Psoas muscle (tissue), 8 donors: ENCODE data around the gene ANKRD17. TPM values are rescaled to one million over a fixed set of nuclear protein-coding genes. Genes with fewer than 3 reads are reported as not detected.

ENCODE experiments used
- ATAC-seq, 4 donors: fragments of 200-7000 bp; cut with Tn5 transposase; one replicate each; pipeline ENCODE4 v1.9.1; 2020; ENCODE audit warnings: moderate library complexity in 3 of 4, mild to moderate bottlenecking in 2 of 4
- DNase-seq, 2 donors: peaks; one replicate each; pipeline ENCODE4 v3.0.0-alpha.2; 2020
- H3K27ac ChIP-seq: fragments of 200-600 bp; one replicate; pipeline ENCODE4 v1.8.0; 2022
- H3K27me3 ChIP-seq, 3 donors: fragments of 200-600 bp in 1 of 3; one replicate each; pipeline versions ENCODE4 v1.6.1 to v1.8.0; 2013 to 2022; ENCODE audit warnings: low read length in 2 of 3, mild to moderate bottlenecking in 2 of 3, moderate library complexity in 1 of 3; ENCODE audit not compliant: insufficient read depth in 3 of 3
- H3K36me3 ChIP-seq, 2 donors: fragments of 200-600 bp in 1 of 2; one replicate each; pipeline versions ENCODE4 v1.6.1 to v1.8.0; 2013 to 2022; ENCODE audit warnings: low read depth in 1 of 2, mild to moderate bottlenecking in 1 of 2, moderate library complexity in 1 of 2; ENCODE audit not compliant: insufficient read depth in 1 of 2
- H3K4me1 ChIP-seq: fragments of 200-600 bp; one replicate; pipeline ENCODE4 v1.8.0; 2022
- H3K4me3 ChIP-seq: fragments of 200-600 bp; one replicate; pipeline ENCODE4 v1.8.0; 2022; ENCODE audit warnings: mild to moderate bottlenecking
- H3K9me3 ChIP-seq: fragments of 200-600 bp; one replicate; pipeline ENCODE4 v1.8.0; 2022
- WGBS, 3 donors: extraction: QIAGEN DNeasy Blood & Tissue Kit; methylation state at CpG; one replicate each; pipeline versions ENCODE4 v1.1.6 to v1.1.7; 2013; 5-methylcytosine and 5-hydroxymethylcytosine counted together
- intact Hi-C, 2 donors: fragments of 100-400 bp; cut with DNase I; formaldehyde crosslinking; loops; one replicate each; pipeline versions ENCODE4 v1.11.0 to v1.14.2; 2022
- polyA plus RNA-seq, 3 donors: library from polyadenylated mRNA; stranded (reverse); fragments of 200-250 nt; gene quantifications; one replicate each; pipeline ENCODE4 v1.2.3, GENCODE V29; 2013
- total RNA-seq, 4 donors: library from RNA; stranded (reverse); fragmentation: NEBNext Ultra II Directional in 2 of 4; extraction: Animal tissue kit (Norgen Biotek cat#: 25700) in 2 of 4; gene quantifications; one replicate each; pipeline versions ENCODE4 v1.2.1 to v1.2.4, GENCODE V29; 2021 to 2023
- TF ChIP-seq, protein P1 (sequence below): fragments of 200-600 bp; IDR thresholded peaks from one replicate; pipeline ENCODE4 v1.8.0; 2022; ENCODE audit warnings: antibody characterized with exemption
- donor health status: healthy with polysubstance abuse.
- donor health status: DM: no; HTN: no; CAD: no; lungs with moderate emphysema.
- donor health status: Bipolar disorder and iron deficiency.
- donor health status: healthy.
- donor health status: DM: yes; HTN: yes; CAD: no.
- donor health status: DM: no; HTN: no; CAD: no.
- donor health status: DM: no; HTN: no; CAD: no.
- donor health status: DM: yes; HTN: yes; CAD: no.

The ANKRD17 gene
- total and polyA plus RNA-seq, 7 donors, result 8.0 to 66.2 (median 46.6) TPM

DNA sequence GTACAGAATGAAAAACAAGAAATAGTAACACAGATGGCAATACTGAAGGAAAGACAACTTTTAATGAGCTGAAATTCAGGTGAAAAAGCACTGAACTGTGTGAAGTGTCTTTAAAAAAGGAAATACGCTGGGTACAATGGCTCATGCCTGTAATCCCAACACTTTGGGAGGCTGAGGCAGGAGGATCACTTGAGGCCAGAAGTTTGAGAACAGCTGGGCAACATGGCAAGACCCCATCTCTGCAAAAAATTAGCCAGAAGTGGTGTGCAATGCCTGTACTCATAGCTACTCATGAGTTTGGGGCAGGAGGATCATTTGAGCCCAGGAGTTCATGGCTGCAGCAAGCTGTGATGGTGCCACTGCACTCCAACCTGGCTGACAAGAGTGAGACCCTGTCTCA, 129.3 kb downstream of the ANKRD17 start:
- TF ChIP-seq, protein P1, sequence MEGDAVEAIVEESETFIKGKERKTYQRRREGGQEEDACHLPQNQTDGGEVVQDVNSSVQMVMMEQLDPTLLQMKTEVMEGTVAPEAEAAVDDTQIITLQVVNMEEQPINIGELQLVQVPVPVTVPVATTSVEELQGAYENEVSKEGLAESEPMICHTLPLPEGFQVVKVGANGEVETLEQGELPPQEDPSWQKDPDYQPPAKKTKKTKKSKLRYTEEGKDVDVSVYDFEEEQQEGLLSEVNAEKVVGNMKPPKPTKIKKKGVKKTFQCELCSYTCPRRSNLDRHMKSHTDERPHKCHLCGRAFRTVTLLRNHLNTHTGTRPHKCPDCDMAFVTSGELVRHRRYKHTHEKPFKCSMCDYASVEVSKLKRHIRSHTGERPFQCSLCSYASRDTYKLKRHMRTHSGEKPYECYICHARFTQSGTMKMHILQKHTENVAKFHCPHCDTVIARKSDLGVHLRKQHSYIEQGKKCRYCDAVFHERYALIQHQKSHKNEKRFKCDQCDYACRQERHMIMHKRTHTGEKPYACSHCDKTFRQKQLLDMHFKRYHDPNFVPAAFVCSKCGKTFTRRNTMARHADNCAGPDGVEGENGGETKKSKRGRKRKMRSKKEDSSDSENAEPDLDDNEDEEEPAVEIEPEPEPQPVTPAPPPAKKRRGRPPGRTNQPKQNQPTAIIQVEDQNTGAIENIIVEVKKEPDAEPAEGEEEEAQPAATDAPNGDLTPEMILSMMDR, result no peak
- Histone ChIP-seq H3K4me1 (no peaks in the 10 kb centered on the region), H3K9me3 (no peaks in the 10 kb centered on the region), H3K4me3 (no peak overlapping the region), H3K27ac (no peak overlapping the region), H3K36me3 (peaks cover 0 to 59% of the 10 kb centered on the region in 2 donors), H3K27me3 (no peaks in the 10 kb centered on the region)
- no peak for DNase-seq
- WGBS, 3 donors, result 93 to 100% (median 96%) methylated on average over 1 of the region's 1 CpG
- no peak for ATAC-seq
- intact Hi-C loops, result no loop called here

DNA sequence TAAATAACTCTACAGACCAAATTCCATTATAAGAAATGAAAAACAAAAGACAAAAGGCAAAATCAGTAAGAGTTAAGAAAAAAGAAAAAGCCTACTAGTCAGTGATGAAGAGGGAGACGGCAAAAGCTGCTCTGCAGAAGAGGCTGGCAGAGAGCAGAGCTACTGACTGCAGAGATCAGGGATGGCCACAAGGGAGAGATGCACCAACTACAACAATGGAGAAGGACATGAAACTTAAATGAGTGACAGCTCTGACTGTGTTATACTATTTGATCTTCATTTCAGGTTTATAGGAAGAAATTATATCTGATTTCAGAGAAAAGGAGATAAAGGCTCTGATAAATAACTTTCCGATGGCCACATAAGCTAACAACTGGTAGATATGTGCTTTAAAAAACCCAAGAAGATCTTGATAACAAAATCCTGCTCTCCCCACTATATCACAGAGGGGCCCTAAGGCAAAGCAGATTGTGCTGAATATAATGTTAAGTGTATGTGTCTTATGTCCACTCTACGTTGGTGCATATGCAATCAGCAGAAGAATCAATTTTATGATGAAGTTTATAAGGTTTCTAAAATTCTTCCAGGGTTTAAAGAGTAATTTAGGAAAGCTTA, 130.7 kb downstream of the ANKRD17 start:
- Histone ChIP-seq H3K36me3 (peaks cover 0 to 65% of the 10 kb centered on the region in 2 donors), H3K9me3 (no peaks in the 10 kb centered on the region), H3K27ac (no peak overlapping the region), H3K27me3 (no peaks in the 10 kb centered on the region), H3K4me3 (no peak overlapping the region), H3K4me1 (no peaks in the 10 kb centered on the region)
- DNase-seq (no peak), ATAC-seq (peak; percentile 55 to 86 (median 79))
- intact Hi-C loops, result no loop called here
- TF ChIP-seq, protein P1, result peak; percentile 32
- WGBS, 3 donors, result 77 to 84% (median 78%) methylated on average over 3 of the region's 3 CpGs

DNA sequence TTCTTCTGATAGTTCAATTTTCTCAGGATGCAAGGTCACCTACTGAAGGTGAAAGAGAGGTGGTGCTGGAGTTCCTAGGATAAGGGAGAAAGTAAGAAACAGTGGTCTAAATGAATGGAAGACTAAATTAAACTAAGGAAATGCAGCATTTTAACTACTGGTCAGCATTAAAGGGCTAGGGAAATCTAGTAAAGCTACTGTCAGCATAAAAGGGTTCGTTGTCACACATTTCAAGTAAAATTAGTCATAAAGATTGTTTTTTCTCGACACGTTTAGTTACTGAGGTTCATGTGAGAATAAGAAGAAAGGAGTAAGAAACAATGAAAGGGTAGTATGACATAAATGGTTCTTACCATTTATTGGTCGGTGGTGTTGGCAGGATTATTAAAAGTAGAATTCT, 149.1 kb downstream of the ANKRD17 start:
- Histone ChIP-seq H3K27ac (no peak overlapping the region), H3K9me3 (no peaks in the 10 kb centered on the region), H3K27me3 (no peaks in the 10 kb centered on the region), H3K4me1 (no peaks in the 10 kb centered on the region), H3K36me3 (peaks cover 4 to 98% of the 10 kb centered on the region in 2 donors), H3K4me3 (no peak overlapping the region)
- 95 to 97% (median 97%) methylated on average over 4 of the region's 4 CpGs for WGBS, 3 donors
- DNase-seq (no peak), ATAC-seq (no peak)
- intact Hi-C loops, result loop anchor here in 1 of 2 donors (5.0 kb wide), 1 partner anchor 38 kb away; no protein-coding TSS in a partner anchor
- TF ChIP-seq, protein P1, result no peak

DNA sequence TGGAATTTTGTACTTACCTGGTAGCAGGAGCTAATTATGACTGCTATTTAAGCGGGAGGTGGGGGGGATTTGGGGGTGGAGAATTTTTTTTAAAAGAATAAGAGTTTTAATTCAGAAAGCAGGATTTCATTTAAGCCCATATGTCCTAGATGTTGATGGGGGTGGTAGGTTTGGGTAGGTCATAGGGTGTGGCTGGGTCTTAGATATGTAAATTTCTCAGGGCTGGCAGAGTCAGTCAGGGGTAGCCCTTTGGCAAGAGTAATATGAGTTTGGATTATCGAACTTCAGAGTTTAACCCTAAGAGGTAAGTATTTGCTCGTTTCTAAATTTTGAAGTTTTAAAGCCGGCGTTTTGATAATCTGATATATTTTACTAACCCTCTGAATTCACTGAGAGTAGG, 153.9 kb downstream of the ANKRD17 start:
- 86 to 95% (median 95%) methylated on average over 5 of the region's 5 CpGs for WGBS, 3 donors
- Histone ChIP-seq H3K9me3 (no peaks in the 10 kb centered on the region), H3K27ac (no peak overlapping the region), H3K4me3 (no peak overlapping the region), H3K36me3 (peaks cover 7 to 95% of the 10 kb centered on the region in 2 donors), H3K27me3 (no peaks in the 10 kb centered on the region), H3K4me1 (no peaks in the 10 kb centered on the region)
- DNase-seq, result no peak
- TF ChIP-seq, protein P1, result no peak
- intact Hi-C loops, result loop anchor here in 1 of 2 donors (5.0 kb wide), 1 partner anchor 43 kb away; no protein-coding TSS in a partner anchor
- ATAC-seq, result no peak
